Measurements from ENCODE around the gene USP32. TPM values are rescaled to one million over a fixed set of nuclear protein-coding genes. Genes with fewer than 3 reads are reported as not detected.

The USP32 gene
- total and polyA plus RNA-seq, 4 experiments from 2014 or later: 2.6 to 36.2 (median 20.4) TPM

GRCh38 chr17:60141111-60142018, 250.6 kb downstream of the USP32 start:
- Histone ChIP-seq H3K4me3 (ENCODE audit: low read length in 2 of 2) (no peak overlapping the region), H3K4me1 (ENCODE audit: insufficient read depth, low read length) (peaks cover 20% of the 10 kb centered on the region), H3K36me3 (ENCODE audit: insufficient read depth, low read length) (no peaks in the 10 kb centered on the region), H3K27me3 (ENCODE audit: insufficient read depth, low read length) (peaks cover 39% of the 10 kb centered on the region), H3K9me3 (ENCODE audit: control insufficient read depth in 1 of 2, low read length in 2 of 2) (no peaks in the 10 kb centered on the region), H3K27ac (ENCODE audit: low read depth, low read length) (no peak overlapping the region)
- Mint-ChIP-seq H3K4me1 (peaks cover 12 to 33% (median 20%) of the 10 kb centered on the region in 4 donors), H3K36me3 (no peaks in the 10 kb centered on the region), H3K27ac (peak overlapping the region in 1 of 7 donors; percentile 22), H3K27me3 (peaks cover 48 to 60% of the 10 kb centered on the region in 2 donors), H3K4me3 (no peak overlapping the region), H3K9me3 (peaks cover 0 to 2% (median 0%) of the 10 kb centered on the region in 8 donors)
- DNase-seq: no peak
- ChIA-PET CTCF (ENCODE audit: partially characterized antibody) (interaction anchor here (0.9 to 1.9 kb wide), 12 partner anchors 10 to 313 kb away, joined by 3 to 5 read pairs (median 4); no protein-coding TSS in a partner anchor), POLR2A (ENCODE audit: partially characterized antibody) (interaction anchor here (0.7 kb wide), 1 partner anchor 9 kb away, joined by 3 read pairs; no protein-coding TSS in a partner anchor)
- intact Hi-C loops (cut with micrococcal nuclease): no loop called here

DNA sequence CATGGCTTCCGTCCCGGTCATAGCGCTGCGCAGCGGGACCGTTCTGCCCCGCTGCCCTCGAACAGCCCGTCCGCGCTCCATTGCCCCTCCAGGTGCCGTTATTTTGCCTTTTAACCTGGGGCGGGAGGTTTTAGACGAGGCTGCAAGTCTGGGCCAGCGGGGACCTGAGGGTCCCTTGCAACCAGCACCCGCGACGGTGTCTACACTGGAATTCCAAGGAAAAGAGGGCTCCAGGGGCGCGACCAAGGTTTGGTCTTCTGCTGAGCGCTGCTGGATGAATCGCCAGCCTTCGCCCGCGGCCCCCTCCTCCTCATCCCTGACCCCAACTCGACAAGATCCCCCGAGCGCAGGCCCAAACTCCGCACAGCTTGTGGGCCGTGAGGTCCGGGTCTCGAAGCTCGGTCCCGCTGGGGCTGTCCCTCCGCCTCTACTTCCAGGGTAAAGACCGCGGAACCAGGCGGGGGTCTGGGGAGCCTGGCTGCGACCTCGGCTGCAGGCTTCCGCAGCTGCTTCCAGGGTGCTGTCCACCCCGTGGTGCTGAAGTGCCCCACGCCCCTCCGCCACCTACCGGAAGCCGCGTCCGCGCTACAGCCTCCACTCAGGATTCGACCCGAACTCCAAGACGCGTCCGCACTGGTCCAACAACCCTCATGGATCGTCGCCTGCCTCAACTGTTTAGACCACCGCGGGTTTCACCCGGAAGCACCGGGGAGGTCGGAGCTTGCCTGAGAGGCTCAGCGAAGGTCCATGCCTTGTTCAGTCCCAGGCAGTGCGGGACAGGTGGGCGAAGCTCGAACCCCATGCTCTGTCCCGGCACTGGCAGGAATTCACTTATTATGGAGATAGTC, 252.3 kb downstream of the USP32 start:
- Histone ChIP-seq H3K27me3 (ENCODE audit: insufficient read depth, low read length) (peaks cover 32% of the 10 kb centered on the region), H3K9me3 (ENCODE audit: control insufficient read depth in 1 of 2, low read length in 2 of 2) (no peaks in the 10 kb centered on the region), H3K4me1 (ENCODE audit: insufficient read depth, low read length) (peaks cover 26% of the 10 kb centered on the region), H3K4me3 (ENCODE audit: low read length in 2 of 2) (no peak overlapping the region), H3K27ac (ENCODE audit: low read depth, low read length) (no peak overlapping the region), H3K36me3 (ENCODE audit: insufficient read depth, low read length) (no peaks in the 10 kb centered on the region)
- ChIA-PET POLR2A (ENCODE audit: partially characterized antibody) (no interaction called here), CTCF (ENCODE audit: partially characterized antibody) (interaction anchor here (1.0 to 1.5 kb wide), 4 partner anchors 12 to 126 kb away, joined by 3 to 4 read pairs (median 4); no protein-coding TSS in a partner anchor)
- Mint-ChIP-seq H3K27me3 (peaks cover 36 to 53% of the 10 kb centered on the region in 2 donors), H3K4me3 (peak overlapping the region in 3 of 8 donors; percentile 39 to 69 (median 46)), H3K4me1 (peaks cover 18 to 50% (median 35%) of the 10 kb centered on the region in 4 donors), H3K9me3 (peaks cover 0 to 2% (median 0%) of the 10 kb centered on the region in 8 donors), H3K27ac (peak overlapping the region in 1 of 7 donors; percentile 35), H3K36me3 (peaks cover 0 to 5% of the 10 kb centered on the region in 2 donors)
- peak; percentile 60 to 73 (median 67) for DNase-seq
- intact Hi-C loops (cut with micrococcal nuclease): no loop called here

GRCh38 chr17:60138769-60139437, 253.0 kb downstream of the USP32 start:
- ChIA-PET CTCF (ENCODE audit: partially characterized antibody) (no interaction called here), POLR2A (ENCODE audit: partially characterized antibody) (interaction anchor here (0.6 kb wide), 1 partner anchor 10 kb away, joined by 3 read pairs; no protein-coding TSS in a partner anchor)
- peaks cover 32% of the 10 kb centered on the region for H3K27me3 ChIP-seq (ENCODE audit: insufficient read depth, low read length)
- H3K4me3 ChIP-seq (ENCODE audit: low read length in 2 of 2): no peak overlapping the region
- no peaks in the 10 kb centered on the region for H3K9me3 ChIP-seq (ENCODE audit: control insufficient read depth in 1 of 2, low read length in 2 of 2)
- H3K27ac Mint-ChIP-seq: no peak overlapping the region
- H3K36me3 ChIP-seq (ENCODE audit: insufficient read depth, low read length): no peaks in the 10 kb centered on the region
- H3K9me3 Mint-ChIP-seq: peaks cover 0 to 2% (median 0%) of the 10 kb centered on the region in 8 donors
- peaks cover 0 to 5% of the 10 kb centered on the region in 2 donors for H3K36me3 Mint-ChIP-seq
- H3K27ac ChIP-seq (ENCODE audit: low read depth, low read length): no peak overlapping the region
- H3K4me1 Mint-ChIP-seq: peaks cover 21 to 58% (median 40%) of the 10 kb centered on the region in 4 donors
- H3K4me3 Mint-ChIP-seq: no peak overlapping the region
- peaks cover 34% of the 10 kb centered on the region for H3K4me1 ChIP-seq (ENCODE audit: insufficient read depth, low read length)
- intact Hi-C loops (cut with micrococcal nuclease): no loop called here
- H3K27me3 Mint-ChIP-seq: peaks cover 32 to 47% of the 10 kb centered on the region in 2 donors
- DNase-seq: no peak

- H3K9me3 ChIP-seq (ENCODE audit: control insufficient read depth in 1 of 2, low read length in 2 of 2): no peaks in the 10 kb centered on the region
- Mint-ChIP-seq H3K27ac (no peak overlapping the region), H3K36me3 (peaks cover 0 to 5% of the 10 kb centered on the region in 2 donors), H3K27me3 (peaks cover 30 to 39% of the 10 kb centered on the region in 2 donors), H3K4me1 (peaks cover 16 to 58% (median 38%) of the 10 kb centered on the region in 4 donors), H3K4me3 (no peak overlapping the region), H3K9me3 (peaks cover 0 to 2% (median 0%) of the 10 kb centered on the region in 8 donors)
- H3K36me3 ChIP-seq (ENCODE audit: insufficient read depth, low read length): no peaks in the 10 kb centered on the region
- no peak overlapping the region for H3K27ac ChIP-seq (ENCODE audit: low read depth, low read length)
- no peak overlapping the region for H3K4me3 ChIP-seq (ENCODE audit: low read length in 2 of 2)
- ChIA-PET POLR2A (ENCODE audit: partially characterized antibody) (no interaction called here), CTCF (ENCODE audit: partially characterized antibody) (interaction anchor here (0.6 kb wide), 1 partner anchor 38 kb away, joined by 4 read pairs; no protein-coding TSS in a partner anchor)
- peaks cover 32% of the 10 kb centered on the region for H3K27me3 ChIP-seq (ENCODE audit: insufficient read depth, low read length)
- peaks cover 28% of the 10 kb centered on the region for H3K4me1 ChIP-seq (ENCODE audit: insufficient read depth, low read length)
- intact Hi-C loops (cut with micrococcal nuclease): no loop called here
- no peak for DNase-seq
Observed at GRCh38 chr17:60137731-60138130, 254.2 kb downstream of the USP32 start.

DNA sequence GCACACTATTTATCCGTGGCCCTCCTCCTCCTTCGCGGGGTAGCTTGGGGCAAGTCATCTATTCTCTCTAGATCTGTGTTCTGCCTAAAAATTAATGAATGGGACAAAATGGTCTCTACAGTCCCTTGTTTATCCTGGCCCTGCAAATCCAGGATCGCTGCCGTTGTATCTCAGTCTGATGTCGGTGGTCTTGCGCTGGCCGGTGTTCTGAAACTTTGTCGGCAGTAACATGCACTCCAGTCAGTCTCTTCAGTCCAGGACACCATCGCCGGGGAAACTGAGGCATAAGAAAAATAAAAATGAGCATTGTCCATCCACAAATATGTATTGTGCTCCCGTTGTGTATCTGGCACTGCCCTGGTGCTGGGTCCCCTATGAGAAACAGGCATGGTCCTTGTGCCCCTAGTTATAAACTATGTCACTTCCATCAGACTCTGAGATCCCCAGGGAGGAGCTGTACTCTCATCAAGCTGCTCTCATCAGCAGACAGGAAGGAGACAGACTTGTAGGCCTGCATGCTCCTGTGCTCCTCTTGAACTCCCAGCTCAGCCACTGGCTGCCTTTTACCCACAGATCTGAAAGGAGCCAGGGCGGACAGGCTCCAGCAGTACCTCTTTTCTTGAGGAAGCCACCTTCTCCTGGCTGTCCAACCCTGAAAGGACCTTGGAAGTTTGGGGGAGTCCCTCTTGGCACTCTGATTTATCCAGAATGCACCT, 255.8 kb downstream of the USP32 start:
- peaks cover 26 to 29% of the 10 kb centered on the region in 2 donors for H3K27me3 Mint-ChIP-seq
- H3K36me3 Mint-ChIP-seq: peaks cover 4 to 5% of the 10 kb centered on the region in 2 donors
- H3K4me3 ChIP-seq (ENCODE audit: low read length in 2 of 2): peak overlapping the region; percentile 33 to 80
- no peaks in the 10 kb centered on the region for H3K9me3 ChIP-seq (ENCODE audit: control insufficient read depth in 1 of 2, low read length in 2 of 2)
- H3K4me3 Mint-ChIP-seq: peak overlapping the region; percentile 94 to 98 (median 95)
- peaks cover 28% of the 10 kb centered on the region for H3K4me1 ChIP-seq (ENCODE audit: insufficient read depth, low read length)
- H3K4me1 Mint-ChIP-seq: peaks cover 18 to 54% (median 35%) of the 10 kb centered on the region in 4 donors
- no peak overlapping the region for H3K27ac ChIP-seq (ENCODE audit: low read depth, low read length)
- peaks cover 0 to 2% (median 0%) of the 10 kb centered on the region in 8 donors for H3K9me3 Mint-ChIP-seq
- H3K27me3 ChIP-seq (ENCODE audit: insufficient read depth, low read length): peaks cover 26% of the 10 kb centered on the region
- H3K36me3 ChIP-seq (ENCODE audit: insufficient read depth, low read length): no peaks in the 10 kb centered on the region
- ChIA-PET POLR2A (ENCODE audit: partially characterized antibody) (no interaction called here), CTCF (ENCODE audit: partially characterized antibody) (no interaction called here)
- intact Hi-C loops (cut with micrococcal nuclease): no loop called here
- H3K27ac Mint-ChIP-seq: peak overlapping the region in 4 of 7 donors; percentile 71 to 90 (median 76)
- DNase-seq: no peak
